Measurements from ENCODE around the gene ZNF770. TPM values are rescaled to one million over a fixed set of nuclear protein-coding genes. Genes with fewer than 3 reads are reported as not detected.

ZNF770 gene
- polyA plus RNA-seq, 1 donor (not counting 4 experiments of a cell fraction or from before 2014, with no cell fraction given), result 35.9 TPM

DNA sequence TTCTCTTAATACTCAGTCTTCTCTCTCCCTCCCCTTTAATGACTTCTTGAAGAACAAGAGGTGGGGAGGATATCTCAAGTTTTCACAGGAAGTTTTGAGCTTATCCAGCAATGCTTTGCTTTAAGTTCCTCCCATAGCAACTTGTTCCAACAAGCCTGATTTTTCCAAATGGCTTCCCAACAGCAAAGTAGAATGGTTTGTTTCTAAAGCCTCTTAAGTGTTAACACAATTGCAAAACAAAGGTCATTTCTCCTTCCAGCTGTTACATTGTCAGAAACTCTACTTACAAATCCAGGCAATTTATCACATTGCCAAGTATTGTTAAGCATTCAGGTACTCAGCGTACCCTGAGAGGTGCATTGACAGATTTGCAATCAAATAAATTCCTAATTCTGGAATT lies 6.8 kb upstream of the ZNF770 start:
- peak overlapping the region; percentile 41 for H3K4me2 ChIP-seq (ENCODE audit: control insufficient read depth, extremely low read depth, insufficient read depth, low read depth, low read length)
- no peaks in the 10 kb centered on the region for H3K9me3 ChIP-seq (ENCODE audit: control insufficient read depth, low read depth, low read length)
- dilution Hi-C loops (cut with MboI; ENCODE audit: extremely low pct_ligation_motif_present, low sequenced_read_pairs), result no loop called here
- no peaks in the 10 kb centered on the region for H3K9me1 ChIP-seq (ENCODE audit: control insufficient read depth, extremely low read depth, insufficient read depth, low read length)
- FAIRE-seq, result peak; percentile 92
- no peak overlapping the region for H3K9ac ChIP-seq (ENCODE audit: control insufficient read depth, extremely low read depth, insufficient read depth, low read length)
- peaks cover 20% of the 10 kb centered on the region for H3K4me1 ChIP-seq (ENCODE audit: control insufficient read depth, extremely low read depth, insufficient read depth, low read length)
- no peaks in the 10 kb centered on the region for H3K79me2 ChIP-seq (ENCODE audit: control insufficient read depth, insufficient read depth, low read length)
- H4K20me1 ChIP-seq (ENCODE audit: control insufficient read depth, extremely low read depth, insufficient read depth, low read length), result no peaks in the 10 kb centered on the region
- no peaks in the 10 kb centered on the region for H3K36me3 ChIP-seq (ENCODE audit: control insufficient read depth in 2 of 2, extremely low read depth in 1 of 2, insufficient read depth in 2 of 2, low read length in 2 of 2)
- TF ChIP-seq CTCF (optimal IDR thresholded peaks at IDR 0.05 in 1 of 3, IDR thresholded peaks at IDR 0.05 in 1 of 3, conservative IDR thresholded peaks at IDR 0.05 in 1 of 3; ENCODE audit: extremely low read depth in 1 of 3, insufficient read depth in 2 of 3, low read length in 3 of 3), result no peak
- no peak for TF ChIP-seq EZH2 (IDR thresholded peaks at IDR 0.05; ENCODE audit: low read length)
- no peaks in the 10 kb centered on the region for H3K27me3 ChIP-seq (ENCODE audit: control insufficient read depth, extremely low read depth, insufficient read depth, low read length)
- DNase-seq (ENCODE audit: low read depth, low spot score), result no peak
- no peak overlapping the region for H3K4me3 ChIP-seq (ENCODE audit: control insufficient read depth in 2 of 3, extremely low read depth in 1 of 3, insufficient read depth in 2 of 3, low read depth in 1 of 3, low read length in 3 of 3)
- no peak overlapping the region for H3K27ac ChIP-seq (ENCODE audit: control insufficient read depth, insufficient read depth, low read length)
- peak overlapping the region; percentile 85 for H2AFZ ChIP-seq (ENCODE audit: control insufficient read depth, low read length)

- Histone ChIP-seq H2AFZ (ENCODE audit: control insufficient read depth, low read length) (no peak overlapping the region), H3K36me3 (ENCODE audit: control insufficient read depth in 2 of 2, extremely low read depth in 1 of 2, insufficient read depth in 2 of 2, low read length in 2 of 2) (no peaks in the 10 kb centered on the region), H3K4me1 (ENCODE audit: control insufficient read depth, extremely low read depth, insufficient read depth, low read length) (peaks cover 20% of the 10 kb centered on the region)
These were observed 5.8 kb upstream of the ZNF770 start for GRCh38 chr15:34993877-34994276.

More at GRCh38 chr15:34993877-34994276, 5.8 kb upstream of the ZNF770 start:
- Histone ChIP-seq H3K27me3 (ENCODE audit: control insufficient read depth, extremely low read depth, insufficient read depth, low read length) (no peaks in the 10 kb centered on the region), H4K20me1 (ENCODE audit: control insufficient read depth, extremely low read depth, insufficient read depth, low read length) (no peaks in the 10 kb centered on the region), H3K4me2 (ENCODE audit: control insufficient read depth, extremely low read depth, insufficient read depth, low read depth, low read length) (no peak overlapping the region), H3K9me1 (ENCODE audit: control insufficient read depth, extremely low read depth, insufficient read depth, low read length) (no peaks in the 10 kb centered on the region), H3K9ac (ENCODE audit: control insufficient read depth, extremely low read depth, insufficient read depth, low read length) (no peak overlapping the region), H3K27ac (ENCODE audit: control insufficient read depth, insufficient read depth, low read length) (no peak overlapping the region), H3K4me3 (ENCODE audit: control insufficient read depth in 2 of 3, extremely low read depth in 1 of 3, insufficient read depth in 2 of 3, low read depth in 1 of 3, low read length in 3 of 3) (no peak overlapping the region), H3K79me2 (ENCODE audit: control insufficient read depth, insufficient read depth, low read length) (no peaks in the 10 kb centered on the region), H3K9me3 (ENCODE audit: control insufficient read depth, low read depth, low read length) (no peaks in the 10 kb centered on the region)
- DNase-seq (ENCODE audit: low read depth, low spot score), result no peak
- dilution Hi-C loops (cut with MboI; ENCODE audit: extremely low pct_ligation_motif_present, low sequenced_read_pairs), result no loop called here
- TF ChIP-seq CTCF (optimal IDR thresholded peaks at IDR 0.05 in 1 of 3, IDR thresholded peaks at IDR 0.05 in 1 of 3, conservative IDR thresholded peaks at IDR 0.05 in 1 of 3; ENCODE audit: extremely low read depth in 1 of 3, insufficient read depth in 2 of 3, low read length in 3 of 3) (no peak), EZH2 (IDR thresholded peaks at IDR 0.05; ENCODE audit: low read length) (no peak)
- FAIRE-seq, result no peak

Measured in keratinocyte (primary cell).